NB4 (cell line): Measurements from ENCODE around the gene LYST.

Experiments used
- DNase-seq: peaks from one replicate; pipeline ENCODE4 v3.0.0; 2010; ENCODE audit warnings: low read depth
- H3K4me3 ChIP-seq: one replicate; pipeline ENCODE4 v1.5.1; 2011; ENCODE audit warnings: mild to moderate bottlenecking, low read depth, low read length, moderate library complexity
- CTCF ChIP-seq: IDR thresholded peaks from one replicate; pipeline ENCODE4 v1.5.1; 2012; ENCODE audit warnings: low read depth, low read length
- MAX ChIP-seq: IDR thresholded peaks from 2 replicates; pipeline ENCODE4 v1.6.1; 2011; ENCODE audit warnings: low read depth, low read length
- MYC ChIP-seq: IDR thresholded peaks from 2 replicates; pipeline ENCODE4 v1.6.1; 2011; ENCODE audit warnings: low read depth, low read length
- POLR2A ChIP-seq: IDR thresholded peaks from 2 replicates; pipeline ENCODE4 v1.6.1; 2011; ENCODE audit warnings: mild to moderate bottlenecking; ENCODE audit not compliant: insufficient read length; ENCODE audit errors: extremely low read depth

The LYST gene

GRCh38 chr1:235614442-235614954 lies 252.2 kb downstream of the LYST start:
- H3K4me3 ChIP-seq = no peak overlapping the region
- DNase-seq = no peak
- no peak for TF ChIP-seq CTCF
- no peak for TF ChIP-seq MAX
- TF ChIP-seq POLR2A = no peak
- TF ChIP-seq MYC = no peak

- no peak for DNase-seq
- TF ChIP-seq POLR2A (no peak), CTCF (no peak), MAX (no peak), MYC (no peak)
- H3K4me3 ChIP-seq = no peak overlapping the region
These were observed 253.1 kb downstream of the LYST start for GRCh38 chr1:235613602-235614001.

DNA sequence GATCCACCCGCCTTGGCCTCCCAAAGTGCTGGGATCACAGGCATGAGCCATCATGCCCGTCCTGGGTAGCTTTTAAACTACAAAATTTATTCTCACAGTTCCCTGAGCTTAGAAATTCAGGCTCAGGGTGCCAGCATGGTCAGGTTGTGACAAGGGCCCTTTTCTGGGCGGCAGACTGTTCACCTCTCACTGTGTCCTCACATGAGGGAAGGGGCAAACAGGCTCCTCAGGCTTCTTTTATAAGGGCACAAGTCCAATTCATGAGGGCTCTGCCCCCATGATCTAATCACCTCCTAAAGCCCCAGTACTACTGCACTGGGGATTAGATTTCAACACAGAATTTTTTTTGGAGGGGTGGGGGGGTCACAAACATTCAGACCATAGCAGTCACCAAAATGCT lies 253.9 kb downstream of the LYST start:
- no peak overlapping the region for H3K4me3 ChIP-seq
- no peak for DNase-seq
- no peak for TF ChIP-seq CTCF
- no peak for TF ChIP-seq MAX
- TF ChIP-seq POLR2A = no peak
- TF ChIP-seq MYC = no peak
